ENCODE data around the gene KCNIP1. TPM values are rescaled to one million over a fixed set of nuclear protein-coding genes. Genes with fewer than 3 reads are reported as not detected.

The KCNIP1 gene
- total RNA-seq, 2 experiments from 2014 or later, result not detected

DNA sequence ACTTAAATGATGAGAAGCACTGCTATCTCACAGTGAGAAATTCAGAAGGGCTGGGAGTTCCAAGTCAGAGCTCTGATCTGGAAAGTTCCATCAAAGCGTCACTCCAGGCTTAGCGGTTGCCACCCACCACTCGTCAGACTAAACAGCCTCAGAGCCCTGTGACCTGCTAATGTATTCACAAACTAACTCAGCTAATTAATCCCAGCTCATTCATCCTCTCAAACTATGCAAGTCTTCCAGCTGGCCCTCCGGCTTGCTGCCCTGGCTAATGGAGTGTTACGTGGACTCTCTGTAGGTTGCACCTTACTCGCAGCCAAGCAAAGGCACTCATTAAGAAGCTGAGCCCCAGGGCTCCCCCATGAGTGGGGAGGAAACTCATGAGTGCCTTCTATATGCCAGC lies 197.5 kb downstream of the KCNIP1 start:
- H3K27ac Mint-ChIP-seq, result no peak overlapping the region
- no peak for ATAC-seq (ENCODE audit: poor library complexity)
- H3K36me3 Mint-ChIP-seq (ENCODE audit: low read depth), result no peaks in the 10 kb centered on the region
- no peak overlapping the region for H3K4me3 Mint-ChIP-seq
- H3K36me3 ChIP-seq (ENCODE audit: insufficient read depth, low read length), result no peaks in the 10 kb centered on the region
- peaks cover 0 to 8% of the 10 kb centered on the region in 2 experiments for H3K27me3 ChIP-seq (ENCODE audit: control insufficient read depth in 1 of 2, insufficient read depth in 2 of 2, low read length in 2 of 2)
- POLR2A ChIA-PET, result interaction anchor here (1.3 kb wide), 1 partner anchor 13 kb away, joined by 3 read pairs; no protein-coding TSS in a partner anchor
- no peaks in the 10 kb centered on the region for H3K4me1 ChIP-seq (ENCODE audit: insufficient read depth, low read length)
- no peaks in the 10 kb centered on the region for H3K4me1 Mint-ChIP-seq (ENCODE audit: low read depth)
- TF ChIP-seq, protein P1, sequence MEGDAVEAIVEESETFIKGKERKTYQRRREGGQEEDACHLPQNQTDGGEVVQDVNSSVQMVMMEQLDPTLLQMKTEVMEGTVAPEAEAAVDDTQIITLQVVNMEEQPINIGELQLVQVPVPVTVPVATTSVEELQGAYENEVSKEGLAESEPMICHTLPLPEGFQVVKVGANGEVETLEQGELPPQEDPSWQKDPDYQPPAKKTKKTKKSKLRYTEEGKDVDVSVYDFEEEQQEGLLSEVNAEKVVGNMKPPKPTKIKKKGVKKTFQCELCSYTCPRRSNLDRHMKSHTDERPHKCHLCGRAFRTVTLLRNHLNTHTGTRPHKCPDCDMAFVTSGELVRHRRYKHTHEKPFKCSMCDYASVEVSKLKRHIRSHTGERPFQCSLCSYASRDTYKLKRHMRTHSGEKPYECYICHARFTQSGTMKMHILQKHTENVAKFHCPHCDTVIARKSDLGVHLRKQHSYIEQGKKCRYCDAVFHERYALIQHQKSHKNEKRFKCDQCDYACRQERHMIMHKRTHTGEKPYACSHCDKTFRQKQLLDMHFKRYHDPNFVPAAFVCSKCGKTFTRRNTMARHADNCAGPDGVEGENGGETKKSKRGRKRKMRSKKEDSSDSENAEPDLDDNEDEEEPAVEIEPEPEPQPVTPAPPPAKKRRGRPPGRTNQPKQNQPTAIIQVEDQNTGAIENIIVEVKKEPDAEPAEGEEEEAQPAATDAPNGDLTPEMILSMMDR (IDR thresholded peaks at IDR 0.05), result no peak
- peaks cover 45% of the 10 kb centered on the region for H3K27me3 Mint-ChIP-seq
- CTCF ChIA-PET, result no interaction called here
- intact Hi-C loops (cut with DNase I, micrococcal nuclease), result no loop called here
- H3K9me3 ChIP-seq (ENCODE audit: control insufficient read depth in 1 of 2, insufficient read depth in 1 of 2, low read length in 2 of 2), result no peaks in the 10 kb centered on the region
- no peak for DNase-seq
- H3K4me3 ChIP-seq (ENCODE audit: low read length), result no peak overlapping the region
- no peaks in the 10 kb centered on the region for H3K9me3 Mint-ChIP-seq
- no peak overlapping the region for H3K27ac ChIP-seq (ENCODE audit: low read depth in 1 of 2, low read length in 2 of 2)

DNA sequence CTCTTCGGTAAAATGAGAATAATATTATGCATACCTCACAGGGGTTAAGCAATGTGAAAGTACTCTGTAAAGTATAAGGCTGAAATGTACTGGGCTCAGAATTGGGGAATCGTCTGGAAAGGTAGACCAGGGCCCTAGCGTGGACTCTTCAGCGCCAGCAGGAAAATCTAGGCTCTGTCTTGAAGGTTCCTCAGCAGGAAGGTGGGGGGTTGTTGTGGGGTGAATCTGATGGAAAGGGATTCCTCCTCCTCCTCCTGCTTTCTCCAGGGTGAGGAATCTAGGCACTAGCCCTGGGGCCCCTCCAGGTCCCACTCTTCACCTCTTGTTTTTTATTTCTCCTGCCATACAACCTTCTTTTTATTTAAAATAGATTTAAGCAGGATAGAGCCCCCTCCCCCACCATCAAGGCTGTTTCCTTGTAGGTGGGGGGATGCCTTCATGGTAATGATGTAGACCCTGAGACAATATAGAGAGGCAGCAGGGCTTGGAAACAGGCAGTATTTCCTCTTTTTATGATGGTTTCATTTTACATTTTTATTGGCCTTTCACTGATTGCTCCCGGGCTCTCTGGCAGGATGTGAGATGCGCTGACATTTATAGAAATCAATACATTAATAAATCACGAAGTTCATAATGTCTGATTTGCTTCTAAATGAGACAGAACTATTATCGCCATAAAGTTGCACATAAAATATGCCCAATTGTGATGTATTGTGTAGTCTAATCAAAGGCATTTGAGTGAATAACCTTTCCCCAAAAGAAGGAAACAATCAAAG lies 200.8 kb downstream of the KCNIP1 start:
- H3K27ac ChIP-seq (ENCODE audit: low read depth in 1 of 2, low read length in 2 of 2), result no peak overlapping the region
- intact Hi-C loops (cut with DNase I, micrococcal nuclease), result no loop called here
- peaks cover 37% of the 10 kb centered on the region for H3K27me3 Mint-ChIP-seq
- H3K4me3 ChIP-seq (ENCODE audit: low read length), result no peak overlapping the region
- ChIA-PET CTCF (no interaction called here), POLR2A (no interaction called here)
- H3K27me3 ChIP-seq (ENCODE audit: control insufficient read depth in 1 of 2, insufficient read depth in 2 of 2, low read length in 2 of 2), result peaks cover 0 to 7% of the 10 kb centered on the region in 2 experiments
- H3K36me3 Mint-ChIP-seq (ENCODE audit: low read depth), result no peaks in the 10 kb centered on the region
- no peaks in the 10 kb centered on the region for H3K4me1 Mint-ChIP-seq (ENCODE audit: low read depth)
- H3K4me1 ChIP-seq (ENCODE audit: insufficient read depth, low read length), result no peaks in the 10 kb centered on the region
- peaks cover 0 to 3% of the 10 kb centered on the region in 2 experiments for H3K9me3 ChIP-seq (ENCODE audit: control insufficient read depth in 1 of 2, insufficient read depth in 1 of 2, low read length in 2 of 2)
- no peak overlapping the region for H3K27ac Mint-ChIP-seq
- H3K36me3 ChIP-seq (ENCODE audit: insufficient read depth, low read length), result no peaks in the 10 kb centered on the region
- no peaks in the 10 kb centered on the region for H3K9me3 Mint-ChIP-seq
- no peak overlapping the region for H3K4me3 Mint-ChIP-seq
- DNase-seq, result no peak
- no peak for ATAC-seq (ENCODE audit: poor library complexity)
- TF ChIP-seq, protein P1 (IDR thresholded peaks at IDR 0.05), result no peak

DNA sequence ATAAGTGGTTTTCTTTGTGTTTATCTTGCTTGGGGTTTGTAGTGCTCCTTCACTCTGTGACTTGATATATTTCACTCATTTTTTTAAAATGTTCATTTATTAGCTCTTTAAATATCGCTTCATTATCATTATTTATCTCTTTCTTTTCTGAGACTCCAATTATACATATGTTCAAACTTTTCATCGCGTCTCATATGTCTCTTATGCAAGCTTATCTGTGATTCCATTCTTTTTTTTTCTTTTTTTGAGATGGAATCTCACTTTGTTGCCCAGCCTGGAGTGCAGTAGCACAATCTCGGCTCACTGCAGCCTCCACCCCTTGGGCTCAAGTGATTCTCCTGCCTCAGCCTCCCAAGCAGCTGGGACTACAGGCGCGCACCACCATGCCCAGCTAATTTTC lies 205.8 kb downstream of the KCNIP1 start:
- CTCF ChIA-PET, result no interaction called here
- ATAC-seq (ENCODE audit: poor library complexity), result no peak
- Histone ChIP-seq H3K9me3 (ENCODE audit: control insufficient read depth in 1 of 2, insufficient read depth in 1 of 2, low read length in 2 of 2) (peaks cover 3% of the 10 kb centered on the region in 2 experiments), H3K27ac (ENCODE audit: low read depth in 1 of 2, low read length in 2 of 2) (no peak overlapping the region), H3K4me1 (ENCODE audit: insufficient read depth, low read length) (no peaks in the 10 kb centered on the region), H3K4me3 (ENCODE audit: low read length) (no peak overlapping the region), H3K27me3 (ENCODE audit: control insufficient read depth in 1 of 2, insufficient read depth in 2 of 2, low read length in 2 of 2) (peaks cover 0 to 2% of the 10 kb centered on the region in 2 experiments), H3K36me3 (ENCODE audit: insufficient read depth, low read length) (no peaks in the 10 kb centered on the region)
- no peak for DNase-seq
- POLR2A ChIA-PET, result no interaction called here
- no peaks in the 10 kb centered on the region for H3K4me1 Mint-ChIP-seq (ENCODE audit: low read depth)
- TF ChIP-seq, protein P1 (IDR thresholded peaks at IDR 0.05), result no peak
- H3K4me3 Mint-ChIP-seq, result no peak overlapping the region
- intact Hi-C loops (cut with DNase I, micrococcal nuclease), result no loop called here
- no peak overlapping the region for H3K27ac Mint-ChIP-seq
- H3K9me3 Mint-ChIP-seq, result peaks cover 2% of the 10 kb centered on the region
- H3K36me3 Mint-ChIP-seq (ENCODE audit: low read depth), result no peaks in the 10 kb centered on the region
- H3K27me3 Mint-ChIP-seq, result peaks cover 58% of the 10 kb centered on the region

Data from CD4-positive, alpha-beta T cell (primary cell).